ENCODE results near the gene FOXP1. TPM values are rescaled to one million over a fixed set of nuclear protein-coding genes. Genes with fewer than 3 reads are reported as not detected.
A peak's percentile ranks its signal among the peaks of the same experiment; 100 is the strongest.

The FOXP1 gene
- total and polyA plus RNA-seq, 2 of the 13 experiments (the other 11 are each of a cell fraction or from before 2014, with no cell fraction given), result 40.4 to 59.0 TPM

DNA sequence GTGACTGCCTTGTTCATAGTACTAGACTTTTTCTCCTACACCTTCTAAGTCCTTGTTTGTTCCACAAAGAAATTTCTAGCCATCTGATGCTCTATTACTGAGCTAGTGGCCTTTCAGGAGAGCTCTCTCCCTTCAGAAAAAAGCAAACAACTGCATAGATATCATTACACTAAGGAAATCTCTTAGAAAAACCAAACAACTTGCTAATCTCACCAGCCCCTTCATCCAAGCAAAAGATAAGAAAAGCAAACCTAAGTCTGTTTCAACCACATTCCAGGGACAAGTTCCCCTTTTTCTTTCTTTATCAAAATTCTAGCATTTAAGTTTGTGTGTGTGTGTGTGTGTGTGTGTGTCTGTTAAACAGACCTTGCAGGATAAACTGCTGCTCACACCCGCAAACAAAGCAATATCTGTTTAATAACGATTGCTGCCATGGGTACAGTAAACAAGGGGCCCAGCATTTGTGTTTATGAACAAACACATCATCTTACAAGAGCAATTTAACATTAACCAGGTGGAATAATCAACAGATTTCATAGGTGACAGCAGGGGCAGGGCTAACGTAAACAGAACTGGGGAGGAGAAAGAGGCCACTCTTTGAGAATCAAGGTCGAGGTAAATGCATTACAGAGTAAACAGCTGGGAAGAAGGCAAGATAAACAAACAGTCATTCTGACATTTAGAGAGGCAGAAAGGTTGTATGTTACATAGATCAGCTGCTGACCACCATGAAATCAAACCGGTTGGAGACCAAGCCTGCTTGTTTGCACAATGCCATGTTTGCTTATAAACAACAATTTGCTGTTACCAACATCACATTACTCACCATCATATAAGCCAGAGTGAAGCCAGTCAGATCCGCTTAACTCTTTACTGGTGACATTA is 375.1 kb downstream of the FOXP1 start (continued):
- TF ChIP-seq TGIF2 (CRISPR knock-in tag; IDR thresholded peaks at IDR 0.05) (peak; percentile 89), ZNF20 (CRISPR knock-in tag; IDR thresholded peaks at IDR 0.05) (0 out of 2 replicates have a peak, but pooled peaks have one; percentile 81), ZNF660 (CRISPR knock-in tag; IDR thresholded peaks at IDR 0.05; ENCODE audit: borderline replicate concordance, low read depth) (no peak), RCOR2 (CRISPR knock-in tag; IDR thresholded peaks at IDR 0.05) (peak; percentile 85), ZEB1 (IDR thresholded peaks at IDR 0.05; ENCODE audit: insufficient replicate concordance, low read depth) (peak; percentile 59), ZNF335 (CRISPR knock-in tag; IDR thresholded peaks at IDR 0.05) (0 out of 2 replicates have a peak, but pooled peaks have one; percentile 53), ZNF225 (CRISPR knock-in tag; IDR thresholded peaks at IDR 0.05) (no peak), IKZF4 (CRISPR knock-in tag; IDR thresholded peaks at IDR 0.05; ENCODE audit: borderline replicate concordance, low read depth, not compliant biosample characterization) (no peak), MYC (CRISPR knock-in tag; IDR thresholded peaks at IDR 0.05; ENCODE audit: borderline replicate concordance) (no peak), RBM39 (IDR thresholded peaks at IDR 0.05; ENCODE audit: low read depth, low read length, poor library complexity, severe bottlenecking) (no peak), JUND (CRISPR knock-in tag; IDR thresholded peaks at IDR 0.05) (peak; percentile 75; the same call in 1 of the 2 replicates), ZNF296 (CRISPR knock-in tag; conservative IDR thresholded peaks at IDR 0.05) (no peak), ONECUT2 (CRISPR knock-in tag; IDR thresholded peaks at IDR 0.05) (peak; percentile 76), MED13 (CRISPR knock-in tag; IDR thresholded peaks at IDR 0.05) (peak; percentile 79; the same call in 1 of the 2 replicates), ZNF777 (CRISPR knock-in tag; IDR thresholded peaks at IDR 0.05) (no peak), ZNF670 (CRISPR knock-in tag; IDR thresholded peaks at IDR 0.05; ENCODE audit: borderline replicate concordance) (no peak; the same call in 1 of the 2 replicates)
- TF ChIP-seq, protein P1, sequence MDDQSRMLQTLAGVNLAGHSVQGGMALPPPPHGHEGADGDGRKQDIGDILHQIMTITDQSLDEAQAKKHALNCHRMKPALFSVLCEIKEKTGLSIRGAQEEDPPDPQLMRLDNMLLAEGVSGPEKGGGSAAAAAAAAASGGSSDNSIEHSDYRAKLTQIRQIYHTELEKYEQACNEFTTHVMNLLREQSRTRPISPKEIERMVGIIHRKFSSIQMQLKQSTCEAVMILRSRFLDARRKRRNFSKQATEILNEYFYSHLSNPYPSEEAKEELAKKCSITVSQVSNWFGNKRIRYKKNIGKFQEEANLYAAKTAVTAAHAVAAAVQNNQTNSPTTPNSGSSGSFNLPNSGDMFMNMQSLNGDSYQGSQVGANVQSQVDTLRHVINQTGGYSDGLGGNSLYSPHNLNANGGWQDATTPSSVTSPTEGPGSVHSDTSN (CRISPR knock-in tag; IDR thresholded peaks at IDR 0.05; ENCODE audit: borderline replicate concordance), result no peak
- TF ChIP-seq, protein P2, sequence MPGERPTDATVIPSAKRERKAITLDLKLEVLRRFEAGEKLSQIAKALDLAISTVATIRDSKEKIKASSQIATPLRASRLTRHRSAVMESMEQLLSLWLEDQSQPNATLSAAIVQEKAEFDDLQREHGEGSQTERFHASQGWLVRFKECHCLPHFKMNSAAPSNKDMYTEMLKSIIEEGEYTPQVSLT (CRISPR knock-in tag; IDR thresholded peaks at IDR 0.05; ENCODE audit: borderline replicate concordance, low read depth), result no peak
- TF ChIP-seq, protein P3, sequence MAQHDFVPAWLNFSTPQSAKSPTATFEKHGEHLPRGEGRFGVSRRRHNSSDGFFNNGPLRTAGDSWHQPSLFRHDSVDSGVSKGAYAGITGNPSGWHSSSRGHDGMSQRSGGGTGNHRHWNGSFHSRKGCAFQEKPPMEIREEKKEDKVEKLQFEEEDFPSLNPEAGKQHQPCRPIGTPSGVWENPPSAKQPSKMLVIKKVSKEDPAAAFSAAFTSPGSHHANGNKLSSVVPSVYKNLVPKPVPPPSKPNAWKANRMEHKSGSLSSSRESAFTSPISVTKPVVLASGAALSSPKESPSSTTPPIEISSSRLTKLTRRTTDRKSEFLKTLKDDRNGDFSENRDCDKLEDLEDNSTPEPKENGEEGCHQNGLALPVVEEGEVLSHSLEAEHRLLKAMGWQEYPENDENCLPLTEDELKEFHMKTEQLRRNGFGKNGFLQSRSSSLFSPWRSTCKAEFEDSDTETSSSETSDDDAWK (CRISPR knock-in tag; IDR thresholded peaks at IDR 0.05), result no peak
- TF ChIP-seq, protein P4, sequence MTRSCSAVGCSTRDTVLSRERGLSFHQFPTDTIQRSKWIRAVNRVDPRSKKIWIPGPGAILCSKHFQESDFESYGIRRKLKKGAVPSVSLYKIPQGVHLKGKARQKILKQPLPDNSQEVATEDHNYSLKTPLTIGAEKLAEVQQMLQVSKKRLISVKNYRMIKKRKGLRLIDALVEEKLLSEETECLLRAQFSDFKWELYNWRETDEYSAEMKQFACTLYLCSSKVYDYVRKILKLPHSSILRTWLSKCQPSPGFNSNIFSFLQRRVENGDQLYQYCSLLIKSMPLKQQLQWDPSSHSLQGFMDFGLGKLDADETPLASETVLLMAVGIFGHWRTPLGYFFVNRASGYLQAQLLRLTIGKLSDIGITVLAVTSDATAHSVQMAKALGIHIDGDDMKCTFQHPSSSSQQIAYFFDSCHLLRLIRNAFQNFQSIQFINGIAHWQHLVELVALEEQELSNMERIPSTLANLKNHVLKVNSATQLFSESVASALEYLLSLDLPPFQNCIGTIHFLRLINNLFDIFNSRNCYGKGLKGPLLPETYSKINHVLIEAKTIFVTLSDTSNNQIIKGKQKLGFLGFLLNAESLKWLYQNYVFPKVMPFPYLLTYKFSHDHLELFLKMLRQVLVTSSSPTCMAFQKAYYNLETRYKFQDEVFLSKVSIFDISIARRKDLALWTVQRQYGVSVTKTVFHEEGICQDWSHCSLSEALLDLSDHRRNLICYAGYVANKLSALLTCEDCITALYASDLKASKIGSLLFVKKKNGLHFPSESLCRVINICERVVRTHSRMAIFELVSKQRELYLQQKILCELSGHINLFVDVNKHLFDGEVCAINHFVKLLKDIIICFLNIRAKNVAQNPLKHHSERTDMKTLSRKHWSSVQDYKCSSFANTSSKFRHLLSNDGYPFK (CRISPR knock-in tag; IDR thresholded peaks at IDR 0.05; ENCODE audit: borderline replicate concordance), result no peak
- TF ChIP-seq, protein P5, sequence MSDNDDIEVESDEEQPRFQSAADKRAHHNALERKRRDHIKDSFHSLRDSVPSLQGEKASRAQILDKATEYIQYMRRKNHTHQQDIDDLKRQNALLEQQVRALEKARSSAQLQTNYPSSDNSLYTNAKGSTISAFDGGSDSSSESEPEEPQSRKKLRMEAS (IDR thresholded peaks at IDR 0.05), result peak; percentile 57
